ENCODE data around the gene B4GALT3. TPM values are rescaled to one million over a fixed set of nuclear protein-coding genes. Genes with fewer than 3 reads are reported as not detected.

The B4GALT3 gene
- total RNA-seq, 2 donors from 2014 or later: 30.3 to 34.8 TPM

GRCh38 chr1:161171191-161171590, 6.1 kb downstream of the B4GALT3 start:
- no peak overlapping the region for H3K4me3 ChIP-seq
- no peak overlapping the region for H3K27ac ChIP-seq
- no peaks in the 10 kb centered on the region for H3K9me3 ChIP-seq
- no peak overlapping the region for H3K9ac ChIP-seq (ENCODE audit: low read depth in 2 of 2, low read length in 2 of 2)
- no peak for DNase-seq
- TF ChIP-seq CTCF (IDR thresholded peaks at IDR 0.05): no peak
- peaks cover 6% of the 10 kb centered on the region for H3K4me1 ChIP-seq
- intact Hi-C loops (cut with DNase I): no loop called here
- peaks cover 19% of the 10 kb centered on the region for H3K36me3 ChIP-seq
- no peaks in the 10 kb centered on the region for H3K27me3 ChIP-seq

GRCh38 chr1:161168906-161169305, 8.4 kb downstream of the B4GALT3 start:
- Histone ChIP-seq H3K27ac (no peak overlapping the region), H3K4me1 (peaks cover 10% of the 10 kb centered on the region), H3K9me3 (no peaks in the 10 kb centered on the region), H3K4me3 (no peak overlapping the region), H3K27me3 (no peaks in the 10 kb centered on the region), H3K9ac (ENCODE audit: low read depth in 2 of 2, low read length in 2 of 2) (peak overlapping the region in 1 of 2 donors; percentile 6), H3K36me3 (peaks cover 19% of the 10 kb centered on the region)
- TF ChIP-seq CTCF (IDR thresholded peaks at IDR 0.05): no peak
- no peak for DNase-seq
- intact Hi-C loops (cut with DNase I): no loop called here

- H3K27ac ChIP-seq: peak overlapping the region; percentile 89
- H3K9ac ChIP-seq (ENCODE audit: low read depth in 2 of 2, low read length in 2 of 2): peak overlapping the region; percentile 88 to 93
- H3K4me1 ChIP-seq: peaks cover 10% of the 10 kb centered on the region
- DNase-seq: peak; percentile 43
- intact Hi-C loops (cut with DNase I): no loop called here
- H3K4me3 ChIP-seq: peak overlapping the region; percentile 84
- no peaks in the 10 kb centered on the region for H3K9me3 ChIP-seq
- TF ChIP-seq CTCF (IDR thresholded peaks at IDR 0.05): no peak
- peaks cover 13% of the 10 kb centered on the region for H3K36me3 ChIP-seq
- H3K27me3 ChIP-seq: no peaks in the 10 kb centered on the region
Measured at GRCh38 chr1:161166669-161167548, 10.4 kb downstream of the B4GALT3 start.

- peak; percentile 32 for TF ChIP-seq CTCF (IDR thresholded peaks at IDR 0.05)
- intact Hi-C loops (cut with DNase I): no loop called here
- Histone ChIP-seq H3K27me3 (no peaks in the 10 kb centered on the region), H3K4me3 (peak within 1 kb of the TSS; percentile 84), H3K9me3 (no peaks in the 10 kb centered on the region), H3K4me1 (peaks cover 10% of the 10 kb centered on the region), H3K36me3 (peaks cover 5% of the 10 kb centered on the region), H3K9ac (ENCODE audit: low read depth in 2 of 2, low read length in 2 of 2) (peak within 1 kb of the TSS; percentile 88 to 93), H3K27ac (peak within 1 kb of the TSS; percentile 89)
- peak; percentile 97 for DNase-seq
Measured at GRCh38 chr1:161165742-161166668, 11.3 kb downstream of the B4GALT3 start, which contains the start of gene PPOX. TSS of gene PPOX (plus strand) at chr1:161166426. CDS start at chr1:161166848, 422 bp downstream.

- intact Hi-C loops (cut with DNase I): no loop called here
- no peaks in the 10 kb centered on the region for H3K27me3 ChIP-seq
- no peak for DNase-seq
- H3K36me3 ChIP-seq: no peaks in the 10 kb centered on the region
- no peaks in the 10 kb centered on the region for H3K9me3 ChIP-seq
- TF ChIP-seq CTCF (IDR thresholded peaks at IDR 0.05): no peak
- H3K4me1 ChIP-seq: peaks cover 18% of the 10 kb centered on the region
- peak overlapping the region; percentile 89 for H3K27ac ChIP-seq
- peak overlapping the region in 1 of 2 donors; percentile 93 for H3K9ac ChIP-seq (ENCODE audit: low read depth in 2 of 2, low read length in 2 of 2)
- peak overlapping the region; percentile 84 for H3K4me3 ChIP-seq
Measured at GRCh38 chr1:161164901-161165610, 12.3 kb downstream of the B4GALT3 start.
